Measurements from ENCODE around the gene PHLPP1.
"Not testable (repeated sequence)": the region's sequence is repeated elsewhere in the genome, so short reads cannot be mapped to it uniquely, and the experiment has no call there.

PHLPP1 gene

GRCh38 chr18:62773691-62774090 lies 58.4 kb downstream of the PHLPP1 start:
- no peak for DNase-seq (ENCODE audit: low spot score)

GRCh38 chr18:62776024-62776570 lies 60.8 kb downstream of the PHLPP1 start:
- DNase-seq (ENCODE audit: low spot score) = no peak

- no peak for DNase-seq (ENCODE audit: low spot score)
Measured at GRCh38 chr18:62777814-62778213, 62.5 kb downstream of the PHLPP1 start.

- no peak for DNase-seq (ENCODE audit: low spot score)
Measured at GRCh38 chr18:62778976-62779869, 63.9 kb downstream of the PHLPP1 start.

- no peak for DNase-seq (ENCODE audit: low spot score)
Measured at GRCh38 chr18:62781262-62781661, 65.9 kb downstream of the PHLPP1 start.

- no peak for DNase-seq (ENCODE audit: low spot score)
Measured at GRCh38 chr18:62781893-62782292, 66.6 kb downstream of the PHLPP1 start.

- DNase-seq (ENCODE audit: low spot score) = no peak
Measured at GRCh38 chr18:62784338-62784965, 69.1 kb downstream of the PHLPP1 start.

GRCh38 chr18:62784966-62785413 lies 69.6 kb downstream of the PHLPP1 start:
- DNase-seq (ENCODE audit: low spot score) = no peak

- DNase-seq (ENCODE audit: low spot score) = no peak
Measured at GRCh38 chr18:62786689-62787088, 71.3 kb downstream of the PHLPP1 start.

- no peak for DNase-seq (ENCODE audit: low spot score)
Measured at GRCh38 chr18:62788111-62788510, 72.8 kb downstream of the PHLPP1 start.

- DNase-seq (ENCODE audit: low spot score) = no peak
Measured at GRCh38 chr18:62788876-62789275, 73.5 kb downstream of the PHLPP1 start.

- DNase-seq (ENCODE audit: low spot score) = no peak
Measured at GRCh38 chr18:62790871-62791772, 75.8 kb downstream of the PHLPP1 start.

GRCh38 chr18:62792016-62792415 lies 76.7 kb downstream of the PHLPP1 start:
- DNase-seq (ENCODE audit: low spot score) = no peak

- no peak for DNase-seq (ENCODE audit: low spot score)
Measured at GRCh38 chr18:62795813-62796212, 80.5 kb downstream of the PHLPP1 start.

- no peak for DNase-seq (ENCODE audit: low spot score)
Measured at GRCh38 chr18:62796216-62796621, 80.9 kb downstream of the PHLPP1 start.

GRCh38 chr18:62797329-62797728 lies 82.0 kb downstream of the PHLPP1 start:
- no peak for DNase-seq (ENCODE audit: low spot score)

- no peak for DNase-seq (ENCODE audit: low spot score)
Measured at GRCh38 chr18:62799977-62800376, 84.6 kb downstream of the PHLPP1 start.

GRCh38 chr18:62802523-62802922 lies 87.2 kb downstream of the PHLPP1 start:
- no peak for DNase-seq (ENCODE audit: low spot score)

GRCh38 chr18:62807396-62807795 lies 92.1 kb downstream of the PHLPP1 start:
- no peak for DNase-seq (ENCODE audit: low spot score)

GRCh38 chr18:62808123-62808522 lies 92.8 kb downstream of the PHLPP1 start:
- no peak for DNase-seq (ENCODE audit: low spot score)

- not testable (repeated sequence) for DNase-seq (ENCODE audit: low spot score)
Measured at GRCh38 chr18:62809445-62809844, 94.1 kb downstream of the PHLPP1 start.

- DNase-seq (ENCODE audit: low spot score) = no peak
Measured at GRCh38 chr18:62809900-62810299, 94.6 kb downstream of the PHLPP1 start.

Measured in NAMALWA (cell line).